Central memory CD8-positive, alpha-beta T cell (primary cell): ENCODE data around the gene IGIP.

Experiments
- ATAC-seq: fragments of 150-1000 bp; cut with Tn5 transposase; replicated peaks from 2 replicates; pipeline ENCODE4 v1.10.0; 2022; ENCODE audit warnings: mild to moderate bottlenecking, moderate FRiP score, moderate number of reproducible peaks; ENCODE audit not compliant: poor library complexity, severe bottlenecking; ENCODE audit errors: extremely low read depth
- DNase-seq, 2 donors: peaks; one replicate each; pipeline ENCODE4 v3.0.0; 2021; ENCODE audit warnings: low spot score in 2 of 2
- H3K27ac Mint-ChIP-seq: one replicate; pipeline ENCODE4 v1.8.0; 2022; ENCODE audit warnings: low read depth, mild to moderate bottlenecking, moderate library complexity, mixed read lengths
- H3K27me3 Mint-ChIP-seq: one replicate; pipeline ENCODE4 v1.8.0; 2022; ENCODE audit warnings: mixed read lengths
- H3K36me3 Mint-ChIP-seq: one replicate; pipeline ENCODE4 v1.8.0; 2022; ENCODE audit warnings: mild to moderate bottlenecking, moderate library complexity, mixed read lengths; ENCODE audit not compliant: insufficient read depth
- H3K4me1 Mint-ChIP-seq: one replicate; pipeline ENCODE4 v1.8.0; 2022; ENCODE audit warnings: mixed read lengths
- H3K4me3 Mint-ChIP-seq: one replicate; pipeline ENCODE4 v1.8.0; 2022; ENCODE audit warnings: mild to moderate bottlenecking, moderate library complexity, mixed read lengths
- H3K9me3 Mint-ChIP-seq: one replicate; pipeline ENCODE4 v1.8.0; 2022; ENCODE audit warnings: mixed read lengths

The IGIP gene

DNA sequence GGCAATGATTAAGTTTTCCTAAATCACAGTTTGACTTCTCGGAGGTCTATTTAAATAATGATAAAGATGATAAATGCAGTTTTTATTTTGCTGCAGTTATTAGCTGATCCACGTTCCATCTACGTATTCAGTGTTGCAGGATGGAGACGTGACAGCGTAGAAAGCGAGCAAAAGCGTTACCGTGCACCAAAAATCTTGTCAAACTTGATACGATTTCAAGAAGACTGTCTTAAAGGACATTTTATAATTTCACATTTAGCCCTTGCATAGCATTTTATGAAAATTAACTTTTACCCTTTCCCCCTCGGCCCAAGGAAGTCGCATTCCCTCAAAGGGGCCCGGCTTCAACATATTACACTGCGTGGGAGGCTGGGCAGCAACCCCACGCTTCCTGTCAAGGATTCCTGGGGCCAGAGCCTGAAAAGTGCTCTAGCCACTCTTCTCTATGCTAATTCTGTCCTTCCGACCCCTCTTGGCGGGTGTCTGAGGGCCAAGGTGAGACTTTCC, 18.9 kb upstream of the IGIP start:
- peaks cover 27% of the 10 kb centered on the region for H3K4me1 Mint-ChIP-seq

GRCh38 chr5:140107312-140108092, 18.2 kb upstream of the IGIP start:
- Mint-ChIP-seq H3K9me3 (no peaks in the 10 kb centered on the region), H3K36me3 (peaks cover 13% of the 10 kb centered on the region), H3K4me3 (peak overlapping the region; percentile 99), H3K27me3 (no peaks in the 10 kb centered on the region), H3K4me1 (peaks cover 32% of the 10 kb centered on the region), H3K27ac (peak overlapping the region; percentile 96)
- peak; percentile 87 to 91 for DNase-seq
- ATAC-seq: peak; percentile 88

More for the DNA sequence above, 18.9 kb upstream of the IGIP start:
- H3K27me3 Mint-ChIP-seq: no peaks in the 10 kb centered on the region
- peak overlapping the region; percentile 96 for H3K27ac Mint-ChIP-seq
- peaks cover 13% of the 10 kb centered on the region for H3K36me3 Mint-ChIP-seq
- H3K9me3 Mint-ChIP-seq: no peaks in the 10 kb centered on the region
- ATAC-seq (no peak), DNase-seq (no peak)
- peak overlapping the region; percentile 99 for H3K4me3 Mint-ChIP-seq

DNA sequence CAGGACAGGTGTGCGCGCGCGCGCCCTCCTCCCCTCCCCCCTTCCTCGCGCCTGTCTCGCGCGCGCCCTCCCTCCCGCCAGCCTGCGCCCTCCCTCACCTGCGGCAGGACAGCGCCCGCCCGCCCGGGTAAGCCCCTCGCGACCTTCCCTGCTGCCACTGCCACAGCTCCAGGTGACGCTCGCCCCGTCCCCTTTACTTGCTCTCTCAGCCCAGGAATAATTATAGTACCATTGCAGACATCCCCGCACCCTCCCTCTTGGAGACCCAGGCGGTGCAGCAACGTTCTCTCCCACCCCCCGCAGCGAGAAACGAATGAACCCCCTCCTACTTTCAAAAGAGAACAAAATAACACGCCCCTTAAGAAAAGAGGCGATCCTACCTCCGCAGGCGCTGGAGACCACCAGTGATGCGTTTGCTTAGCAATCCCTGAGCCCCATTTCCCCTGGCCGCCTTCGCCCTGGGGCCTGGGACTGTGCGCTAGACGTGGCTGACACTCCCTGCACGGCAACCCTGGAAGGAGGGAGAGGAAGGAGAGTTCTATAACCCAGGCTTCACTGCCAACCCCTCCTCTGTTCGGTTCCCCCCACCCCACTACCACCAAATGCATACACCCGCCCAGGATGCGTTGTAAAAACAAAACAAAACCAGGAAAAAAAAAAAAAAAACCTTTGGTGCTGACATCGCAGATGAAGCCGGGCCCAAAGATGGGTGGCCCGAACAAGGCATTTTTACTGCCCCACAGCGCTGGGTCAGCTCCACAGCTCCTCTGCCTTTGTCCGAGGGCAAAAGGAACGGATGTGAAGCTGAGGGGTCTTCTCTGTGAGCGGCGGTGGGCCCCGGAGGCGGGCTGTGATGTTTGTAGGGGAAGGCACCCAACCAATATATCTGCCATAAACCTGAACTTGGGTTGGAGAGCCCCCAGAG, 17.4 kb upstream of the IGIP start:
- H3K36me3 Mint-ChIP-seq: peaks cover 13% of the 10 kb centered on the region
- no peak for ATAC-seq
- no peaks in the 10 kb centered on the region for H3K27me3 Mint-ChIP-seq

GRCh38 chr5:140109018-140109758, 16.5 kb upstream of the IGIP start:
- no peaks in the 10 kb centered on the region for H3K9me3 Mint-ChIP-seq
- peaks cover 40% of the 10 kb centered on the region for H3K4me1 Mint-ChIP-seq
- DNase-seq (no peak), ATAC-seq (no peak)
- peak overlapping the region; percentile 99 for H3K4me3 Mint-ChIP-seq
- no peaks in the 10 kb centered on the region for H3K27me3 Mint-ChIP-seq
- H3K27ac Mint-ChIP-seq: peak overlapping the region; percentile 96
- peaks cover 18% of the 10 kb centered on the region for H3K36me3 Mint-ChIP-seq

More for the DNA sequence above, 17.4 kb upstream of the IGIP start:
- peak overlapping the region; percentile 99 for H3K4me3 Mint-ChIP-seq
- H3K9me3 Mint-ChIP-seq: no peaks in the 10 kb centered on the region
- DNase-seq: no peak
- H3K4me1 Mint-ChIP-seq: peaks cover 39% of the 10 kb centered on the region
- H3K27ac Mint-ChIP-seq: peak overlapping the region; percentile 96

DNA sequence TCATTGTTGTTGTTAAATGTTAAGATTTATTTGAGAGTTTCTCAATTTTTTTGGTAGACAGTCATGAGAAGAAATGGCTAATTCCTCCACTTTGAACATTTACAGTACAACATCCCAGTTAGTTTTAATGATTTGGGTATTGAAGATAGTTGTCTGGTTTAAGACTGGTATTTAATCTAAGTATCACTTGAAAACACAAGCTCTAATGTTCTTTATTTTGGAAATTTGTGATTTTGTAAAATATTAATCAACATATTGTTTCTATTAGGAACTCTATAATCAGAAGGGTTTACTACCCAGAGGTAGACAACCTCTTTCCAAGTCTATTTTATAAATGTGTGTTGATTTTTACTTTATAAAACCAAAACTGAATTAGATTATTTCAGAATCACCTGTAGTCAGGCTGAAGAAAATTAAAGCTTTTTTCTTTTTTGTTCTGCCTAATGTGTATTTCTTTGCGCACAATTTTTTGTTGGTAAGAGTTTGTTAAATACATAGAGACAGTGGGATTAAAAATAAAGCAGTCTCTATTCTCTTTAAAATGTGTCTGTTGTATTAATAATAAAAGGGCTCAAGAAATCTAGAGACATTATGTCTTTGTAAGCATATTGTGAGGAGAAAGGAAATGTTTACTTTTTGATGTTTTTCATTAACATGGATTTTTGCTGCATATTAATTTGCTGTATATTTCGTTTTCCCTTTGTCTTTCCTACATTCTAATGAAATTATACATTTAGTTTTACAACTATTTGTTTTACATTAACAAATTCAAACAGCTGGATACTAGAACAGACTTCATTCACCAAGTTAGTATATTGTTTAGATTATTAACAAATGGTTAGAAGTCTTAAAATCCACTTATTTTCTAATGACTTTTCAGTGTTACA, 15.7 kb upstream of the IGIP start:
- ATAC-seq (no peak), DNase-seq (no peak)
- no peak overlapping the region for H3K27ac Mint-ChIP-seq
- H3K27me3 Mint-ChIP-seq: no peaks in the 10 kb centered on the region
- H3K9me3 Mint-ChIP-seq: no peaks in the 10 kb centered on the region
- no peak overlapping the region for H3K4me3 Mint-ChIP-seq
- H3K36me3 Mint-ChIP-seq: peaks cover 21% of the 10 kb centered on the region
- peaks cover 46% of the 10 kb centered on the region for H3K4me1 Mint-ChIP-seq

DNA sequence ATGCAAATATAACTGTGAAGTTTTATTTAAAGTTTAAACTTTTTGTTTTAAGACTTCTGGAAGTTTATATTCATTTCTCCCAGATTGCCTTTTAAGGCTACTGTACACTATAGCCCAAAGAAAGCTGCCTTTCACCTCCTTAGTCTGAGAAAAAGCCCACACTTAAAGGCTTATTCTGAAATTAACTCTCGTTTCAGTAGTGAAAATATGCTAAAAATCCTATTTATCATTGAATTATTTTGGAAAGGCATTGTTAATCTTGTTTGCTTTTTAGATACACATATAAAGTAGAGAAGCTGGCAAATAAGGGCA, 15.1 kb upstream of the IGIP start:
- DNase-seq (no peak), ATAC-seq (no peak)
- no peaks in the 10 kb centered on the region for H3K27me3 Mint-ChIP-seq
- H3K9me3 Mint-ChIP-seq: no peaks in the 10 kb centered on the region
- peaks cover 21% of the 10 kb centered on the region for H3K36me3 Mint-ChIP-seq
- H3K27ac Mint-ChIP-seq: peak overlapping the region; percentile 56
- peaks cover 50% of the 10 kb centered on the region for H3K4me1 Mint-ChIP-seq
- H3K4me3 Mint-ChIP-seq: no peak overlapping the region

GRCh38 chr5:140111011-140111858, 14.5 kb upstream of the IGIP start:
- H3K4me1 Mint-ChIP-seq: peaks cover 57% of the 10 kb centered on the region
- H3K27ac Mint-ChIP-seq: peak overlapping the region; percentile 56
- no peaks in the 10 kb centered on the region for H3K9me3 Mint-ChIP-seq
- DNase-seq (no peak), ATAC-seq (no peak)
- H3K36me3 Mint-ChIP-seq: peaks cover 21% of the 10 kb centered on the region
- H3K27me3 Mint-ChIP-seq: no peaks in the 10 kb centered on the region
- peak overlapping the region; percentile 23 for H3K4me3 Mint-ChIP-seq

GRCh38 chr5:140111859-140112551, 13.7 kb upstream of the IGIP start:
- peak overlapping the region; percentile 91 for H3K4me3 Mint-ChIP-seq
- no peaks in the 10 kb centered on the region for H3K27me3 Mint-ChIP-seq
- H3K27ac Mint-ChIP-seq: no peak overlapping the region

DNA sequence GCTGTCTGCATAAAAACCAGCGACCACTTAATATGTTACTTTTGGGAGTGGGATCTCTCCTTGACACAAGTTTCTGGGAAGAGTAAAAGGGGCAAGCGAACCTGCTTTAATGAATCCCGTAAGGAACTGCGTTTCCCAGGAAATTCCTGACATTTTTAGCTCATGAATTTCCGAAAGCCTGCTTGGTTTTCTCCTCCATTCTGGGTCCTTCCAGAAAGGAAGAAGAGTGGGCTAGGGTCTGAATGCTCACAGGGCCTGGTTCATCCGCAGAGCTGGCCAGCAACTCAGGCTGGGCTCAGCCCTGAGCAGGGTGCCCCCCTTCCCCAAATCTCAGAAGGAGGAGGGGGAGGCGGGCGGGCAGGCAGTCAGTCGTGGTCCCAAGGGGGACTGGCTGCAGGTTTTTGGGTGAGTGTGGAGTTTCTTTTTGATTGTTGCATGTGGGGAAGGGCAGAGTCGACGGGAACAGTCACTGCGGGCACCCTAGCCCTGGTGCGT, 13.0 kb upstream of the IGIP start:
- DNase-seq: no peak
- Mint-ChIP-seq H3K4me1 (peaks cover 65% of the 10 kb centered on the region), H3K27ac (peak overlapping the region; percentile 93)

More at GRCh38 chr5:140111859-140112551, 13.7 kb upstream of the IGIP start:
- ATAC-seq (no peak), DNase-seq (no peak)
- Mint-ChIP-seq H3K4me1 (peaks cover 62% of the 10 kb centered on the region), H3K9me3 (no peaks in the 10 kb centered on the region), H3K36me3 (peaks cover 21% of the 10 kb centered on the region)

DNA sequence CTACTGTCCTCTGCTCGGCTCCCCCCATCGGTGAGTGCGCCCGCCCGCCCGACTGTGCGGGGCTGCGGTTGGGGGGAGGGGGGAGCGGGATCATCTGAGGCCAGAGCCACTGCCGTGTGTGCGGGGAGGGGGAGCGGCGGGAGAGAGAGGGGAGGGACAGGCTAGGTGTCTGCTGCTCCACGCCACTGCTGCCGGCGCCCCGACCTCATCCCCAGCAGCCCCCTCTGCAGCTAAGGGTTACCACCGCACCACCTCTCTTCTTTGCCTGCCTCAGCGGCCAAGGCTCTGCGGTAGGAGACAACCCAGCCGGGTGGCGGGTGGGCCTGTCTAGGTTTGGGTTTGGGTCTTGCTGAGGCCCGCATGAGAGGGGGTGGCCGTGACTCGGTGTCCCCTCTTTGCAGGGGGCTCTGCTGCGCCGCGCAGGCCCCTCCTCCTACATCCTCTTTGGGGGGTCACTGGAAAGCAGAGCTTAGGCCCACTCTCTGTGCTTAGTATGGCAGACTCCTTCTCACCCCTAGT, 12.5 kb upstream of the IGIP start:
- Mint-ChIP-seq H3K4me3 (peak overlapping the region; percentile 91), H3K27me3 (no peaks in the 10 kb centered on the region), H3K9me3 (no peaks in the 10 kb centered on the region), H3K27ac (peak overlapping the region; percentile 93), H3K36me3 (peaks cover 12% of the 10 kb centered on the region), H3K4me1 (peaks cover 69% of the 10 kb centered on the region)
- DNase-seq (no peak), ATAC-seq (peak; percentile 16)

More for the DNA sequence above, 13.0 kb upstream of the IGIP start:
- H3K9me3 Mint-ChIP-seq: no peaks in the 10 kb centered on the region
- H3K4me3 Mint-ChIP-seq: peak overlapping the region; percentile 91
- H3K36me3 Mint-ChIP-seq: peaks cover 14% of the 10 kb centered on the region
- no peaks in the 10 kb centered on the region for H3K27me3 Mint-ChIP-seq
- ATAC-seq: no peak
